GM23338 (cell line): ENCODE measurements around the gene AHSP. TPM values are rescaled to one million over a fixed set of nuclear protein-coding genes. Genes with fewer than 3 reads are reported as not detected.

Experiments
- ATAC-seq: fragments of 200-7000 bp; cut with Tn5 transposase; 3 replicates; pipeline ENCODE4 v1.9.1; 2020
- DNase-seq: peaks from one replicate; pipeline ENCODE4 v3.0.0-alpha.2; 2015; ENCODE audit warnings: low spot score
- H2AFZ ChIP-seq: fragments of 200-600 bp; sonication (generic); 2 replicates; pipeline ENCODE4 v1.8.0; 2016; ENCODE audit warnings: antibody characterized with exemption, mild to moderate bottlenecking, moderate library complexity
- H3F3A ChIP-seq: fragments of 200-600 bp; sonication (generic); replicated peaks from 2 replicates; pipeline ENCODE4 v1.8.0; 2017; ENCODE audit warnings: antibody characterized with exemption, mixed run types, low read depth
- H3K27ac ChIP-seq: fragments of 200-600 bp; sonication (generic); 2 replicates; pipeline ENCODE4 v1.6.1; 2016; ENCODE audit warnings: low read depth
- H3K27me3 ChIP-seq: fragments of 200-600 bp; sonication (generic); 2 replicates; pipeline ENCODE4 v1.8.0; 2016; ENCODE audit warnings: mild to moderate bottlenecking, mixed run types, moderate library complexity; ENCODE audit not compliant: insufficient read depth
- H3K36me3 ChIP-seq: fragments of 200-600 bp; sonication (generic); 2 replicates; pipeline ENCODE4 v1.8.0; 2016; ENCODE audit warnings: mild to moderate bottlenecking; ENCODE audit not compliant: insufficient read depth
- H3K4me1 ChIP-seq: fragments of 200-600 bp; sonication (generic); 2 replicates; pipeline ENCODE4 v1.8.0; 2016; ENCODE audit warnings: mild to moderate bottlenecking, moderate library complexity; ENCODE audit not compliant: insufficient read depth
- H3K4me2 ChIP-seq: fragments of 200-600 bp; sonication (generic); 2 replicates; pipeline ENCODE4 v1.7.1; 2017; ENCODE audit warnings: mixed run types
- H3K4me3 ChIP-seq: fragments of 200-600 bp; sonication (generic); 2 replicates; pipeline ENCODE4 v1.6.1; 2016; ENCODE audit warnings: mixed run types
- H3K79me2 ChIP-seq: fragments of 200-600 bp; sonication (generic); replicated peaks from 2 replicates; pipeline ENCODE4 v1.8.0; 2017; ENCODE audit warnings: mild to moderate bottlenecking; ENCODE audit not compliant: insufficient read depth
- H3K9me2 ChIP-seq: fragments of 200-600 bp; sonication (generic); 2 replicates; pipeline ENCODE4 v1.8.0; 2017; ENCODE audit not compliant: insufficient read depth
- H4K20me1 ChIP-seq: fragments of 200-600 bp; sonication (generic); replicated peaks from 2 replicates; pipeline ENCODE4 v1.8.0; 2017; ENCODE audit warnings: mild to moderate bottlenecking; ENCODE audit not compliant: insufficient read depth
- H3K27ac Mint-ChIP-seq: 2 replicates; pipeline ENCODE4 v1.8.0; 2020; ENCODE audit warnings: inconsistent platforms, mild to moderate bottlenecking, moderate library complexity, mixed read lengths
- H3K27me3 Mint-ChIP-seq: 3 replicates; pipeline ENCODE4 v1.8.0; 2022; ENCODE audit warnings: low read depth, mild to moderate bottlenecking, moderate library complexity, mixed read lengths, inconsistent platforms; ENCODE audit not compliant: insufficient read depth, poor library complexity
- H3K36me3 Mint-ChIP-seq: 3 replicates; pipeline ENCODE4 v1.8.0; 2021; ENCODE audit warnings: low read depth, mild to moderate bottlenecking, inconsistent platforms, moderate library complexity, mixed read lengths
- H3K4me1 Mint-ChIP-seq: 3 replicates; pipeline ENCODE4 v1.8.0; 2020; ENCODE audit warnings: mild to moderate bottlenecking, inconsistent platforms, mixed read lengths
- H3K4me3 Mint-ChIP-seq: 3 replicates; pipeline ENCODE4 v1.8.0; 2021; ENCODE audit warnings: moderate library complexity, mild to moderate bottlenecking, inconsistent platforms, mixed read lengths
- H3K9me3 Mint-ChIP-seq: 3 replicates; pipeline ENCODE4 v1.8.0; 2020; ENCODE audit warnings: moderate library complexity, mild to moderate bottlenecking, inconsistent platforms, mixed read lengths
- ETS1 ChIP-seq: IDR thresholded peaks from 2 replicates; pipeline ENCODE4 v1.6.1; 2016; ENCODE audit warnings: antibody characterized with exemption
- REST ChIP-seq: IDR thresholded peaks from one replicate; pipeline ENCODE4 v1.6.1; 2018; ENCODE audit warnings: antibody characterized with exemption; ENCODE audit not compliant: unreplicated experiment
- STAT1 ChIP-seq: IDR thresholded peaks from one replicate; pipeline ENCODE4 v1.6.1; 2016; ENCODE audit warnings: antibody characterized with exemption; ENCODE audit not compliant: unreplicated experiment
- ZNF114 ChIP-seq: fragments of 250-450 bp; sonication (Bioruptor Pico); IDR thresholded peaks from 2 replicates; pipeline ENCODE4 v1.5.0; 2020; ENCODE audit warnings: mild to moderate bottlenecking, moderate library complexity
- ZNF331 ChIP-seq: fragments of 250-450 bp; sonication (Bioruptor Pico); IDR thresholded peaks from 2 replicates; pipeline ENCODE4 v1.5.0; 2020; ENCODE audit warnings: low read depth, mild to moderate bottlenecking, moderate library complexity
- ZNF462 ChIP-seq: fragments of 250-450 bp; sonication (Bioruptor Pico); IDR thresholded peaks from 2 replicates; pipeline ENCODE4 v1.5.0; 2020; ENCODE audit warnings: mild to moderate bottlenecking, moderate library complexity
- polyA plus RNA-seq: library from polyadenylated mRNA; unstranded; fragments of >200 nt; fragmentation: Nextera tagmentation; extraction: Ambion mirVana; gene quantifications from 2 replicates; pipeline ENCODE4 v1.2.1, GENCODE V29; 2016
- total RNA-seq: library from RNA; depleted of rRNA; stranded (reverse); fragments of >200 nt; shearing (Covaris generic); gene quantifications from 2 replicates; pipeline ENCODE4 v1.2.3, GENCODE V29; 2014

Gene AHSP
- total and polyA plus RNA-seq, 2 experiments from 2014 or later, result 2.1 TPM; not detected in 1

GRCh38 chr16:31479751-31480150, 47.9 kb upstream of the AHSP start:
- H3K4me3 ChIP-seq, result no peak overlapping the region
- peaks cover 64% of the 10 kb centered on the region for H3K27me3 ChIP-seq
- TF ChIP-seq REST (no peak), ETS1 (no peak), STAT1 (no peak), ZNF331 (CRISPR knock-in tag) (no peak), ZNF462 (CRISPR knock-in tag) (no peak), ZNF114 (CRISPR knock-in tag) (no peak)

More at GRCh38 chr16:31479751-31480150, 47.9 kb upstream of the AHSP start:
- H3K36me3 Mint-ChIP-seq, result no peaks in the 10 kb centered on the region
- Histone ChIP-seq H2AFZ (no peak overlapping the region), H3K4me1 (no peaks in the 10 kb centered on the region; the same call in 1 of the 2 replicates), H3F3A (peaks cover 8% of the 10 kb centered on the region; the same call in 1 of the 2 replicates), H3K27ac (no peak overlapping the region), H3K36me3 (no peaks in the 10 kb centered on the region), H3K4me2 (no peak overlapping the region), H3K9me2 (no peaks in the 10 kb centered on the region), H4K20me1 (no peaks in the 10 kb centered on the region), H3K79me2 (no peaks in the 10 kb centered on the region)
- H3K4me1 Mint-ChIP-seq, result peaks cover 16% of the 10 kb centered on the region; the same call in 2 of the 3 replicates
- no peak overlapping the region for H3K4me3 Mint-ChIP-seq
- peaks cover 52% of the 10 kb centered on the region for H3K27me3 Mint-ChIP-seq
- no peak for ATAC-seq
- no peak for DNase-seq
- H3K27ac Mint-ChIP-seq, result no peak overlapping the region
- H3K9me3 Mint-ChIP-seq, result no peaks in the 10 kb centered on the region; the same call in 2 of the 3 replicates
